Liver (tissue), 9 donors: ENCODE results near the gene FAM222A. TPM values are rescaled to one million over a fixed set of nuclear protein-coding genes. Genes with fewer than 3 reads are reported as not detected.

Experiments
- DNase-seq: peaks from one replicate; pipeline ENCODE4 v3.0.0-alpha.2; 2017; ENCODE audit warnings: low spot score
- H3K27ac ChIP-seq, 2 donors: one replicate each; pipeline ENCODE4 v1.7.0; 2013; ENCODE audit warnings: inconsistent platforms in 2 of 2, low read length in 2 of 2, control low read depth in 1 of 2, low read depth in 1 of 2, mild to moderate bottlenecking in 1 of 2
- H3K27me3 ChIP-seq, 4 donors: one replicate each; pipeline versions ENCODE4 v1.6.1 to v1.7.0; 2013; ENCODE audit warnings: low read length in 3 of 4, inconsistent platforms in 1 of 4, mild to moderate bottlenecking in 1 of 4, moderate library complexity in 1 of 4; ENCODE audit not compliant: control insufficient read depth in 4 of 4, insufficient read depth in 4 of 4
- H3K36me3 ChIP-seq, 4 donors: one replicate each; pipeline versions ENCODE4 v1.6.1 to v1.7.0; 2013; ENCODE audit warnings: low read length in 3 of 4, mild to moderate bottlenecking in 3 of 4, low read depth in 1 of 4, moderate library complexity in 1 of 4; ENCODE audit not compliant: control insufficient read depth in 4 of 4, insufficient read depth in 3 of 4
- H3K4me1 ChIP-seq, 4 donors: one replicate each; pipeline versions ENCODE4 v1.6.1 to v1.7.0; 2013; ENCODE audit warnings: low read length in 3 of 4, mild to moderate bottlenecking in 3 of 4, moderate library complexity in 1 of 4; ENCODE audit not compliant: control insufficient read depth in 4 of 4, insufficient read depth in 4 of 4
- H3K4me3 ChIP-seq, 3 donors: one replicate each; pipeline versions ENCODE4 v1.6.1 to v1.7.0; 2013; ENCODE audit warnings: low read length in 3 of 3, control low read depth in 1 of 3, low read depth in 1 of 3, mild to moderate bottlenecking in 1 of 3
- H3K9ac ChIP-seq, 2 donors: one replicate each; pipeline ENCODE4 v1.7.0; 2013; ENCODE audit warnings: low read length in 2 of 2, mild to moderate bottlenecking in 2 of 2, moderate library complexity in 2 of 2, control low read depth in 1 of 2, low read depth in 1 of 2
- H3K9me3 ChIP-seq, 4 donors: one replicate each; pipeline versions ENCODE4 v1.6.1 to v1.7.0; 2013; ENCODE audit warnings: low read length in 3 of 4; ENCODE audit not compliant: control insufficient read depth in 4 of 4
- ATF3 ChIP-seq: IDR thresholded peaks from 2 replicates; pipeline ENCODE4 v1.6.1; 2016; ENCODE audit warnings: antibody characterized with exemption
- CTCF ChIP-seq: fragments of 150-350 bp; IDR thresholded peaks from 2 replicates; pipeline ENCODE4 v1.5.1; 2017; ENCODE audit warnings: improper control_type of control experiment, low read depth, low read length; ENCODE audit not compliant: missing input control
- EGR1 ChIP-seq, 2 donors: IDR thresholded peaks; 2 replicates each; pipeline ENCODE4 v1.6.1; 2016 to 2018; ENCODE audit warnings: antibody characterized with exemption in 2 of 2, low read depth in 2 of 2
- FOXA2 ChIP-seq: IDR thresholded peaks from 2 replicates; pipeline ENCODE4 v1.6.1; 2016; ENCODE audit warnings: antibody characterized with exemption
- GABPA ChIP-seq, 2 donors: IDR thresholded peaks in 1 of 2; conservative IDR thresholded peaks in 1 of 2; 2 replicates each; pipeline ENCODE4 v1.6.1; 2016; ENCODE audit warnings: antibody characterized with exemption in 2 of 2, mild to moderate bottlenecking in 1 of 2, moderate library complexity in 1 of 2
- HNF4A ChIP-seq, 2 donors: conservative IDR thresholded peaks; 2 replicates each; pipeline ENCODE4 v1.6.1; 2016; ENCODE audit warnings: antibody characterized with exemption in 2 of 2, mild to moderate bottlenecking in 2 of 2
- HNF4G ChIP-seq: IDR thresholded peaks from 2 replicates; pipeline ENCODE4 v1.6.1; 2016; ENCODE audit warnings: antibody characterized with exemption
- JUND ChIP-seq, 2 donors: IDR thresholded peaks; 2 replicates each; pipeline ENCODE4 v1.6.1; 2016; ENCODE audit warnings: antibody characterized with exemption in 2 of 2
- MAX ChIP-seq: IDR thresholded peaks from 2 replicates; pipeline ENCODE4 v1.6.1; 2016; ENCODE audit warnings: antibody characterized with exemption
- RAD21 ChIP-seq, 2 donors: IDR thresholded peaks; 2 replicates each; pipeline ENCODE4 v1.6.1; 2016; ENCODE audit warnings: antibody characterized with exemption in 2 of 2, mild to moderate bottlenecking in 2 of 2
- REST ChIP-seq: IDR thresholded peaks from 2 replicates; pipeline ENCODE4 v1.6.1; 2016; ENCODE audit warnings: antibody characterized with exemption, mild to moderate bottlenecking
- RXRA ChIP-seq, 2 donors: IDR thresholded peaks; 2 replicates each; pipeline ENCODE4 v1.6.1; 2017 to 2018; ENCODE audit warnings: antibody characterized with exemption in 2 of 2, mild to moderate bottlenecking in 1 of 2
- SP1 ChIP-seq: IDR thresholded peaks from 2 replicates; pipeline ENCODE4 v1.6.1; 2018; ENCODE audit warnings: antibody characterized with exemption, mild to moderate bottlenecking
- TAF1 ChIP-seq: conservative IDR thresholded peaks from 2 replicates; pipeline ENCODE4 v1.6.1; 2016; ENCODE audit warnings: antibody characterized with exemption, mild to moderate bottlenecking
- YY1 ChIP-seq: IDR thresholded peaks from 2 replicates; pipeline ENCODE4 v1.6.1; 2016; ENCODE audit warnings: antibody characterized with exemption, mild to moderate bottlenecking
- ZBTB33 ChIP-seq: IDR thresholded peaks from 2 replicates; pipeline ENCODE4 v1.6.1; 2016; ENCODE audit warnings: antibody characterized with exemption
- WGBS: extraction: QIAGEN DNeasy Blood & Tissue Kit; methylation state at CpG from one replicate; pipeline ENCODE4 v1.1.7; 2013; 5-methylcytosine and 5-hydroxymethylcytosine counted together
- polyA plus RNA-seq, 2 donors: library from polyadenylated mRNA; stranded (reverse) in 1 of 2; unstranded in 1 of 2; fragments of 200-250 nt in 1 of 2; fragments of >200 nt in 1 of 2; fragmentation: Nextera tagmentation in 1 of 2; extraction: Ambion mirVana in 1 of 2; gene quantifications; one replicate each; pipeline versions ENCODE4 v1.2.1 to v1.2.3, GENCODE V29; 2013 to 2015
- total RNA-seq, 2 donors: library from RNA; depleted of rRNA; stranded (reverse); fragments of >200 nt; gene quantifications; one replicate each; pipeline ENCODE4 v1.2.3, GENCODE V29; 2014
- donor health status: healthy.
- donor health status: healthy.
- donor health status: healthy.
- donor health status: healthy.
- donor health status: healthy.

Gene FAM222A
- total and polyA plus RNA-seq, 4 donors, result 0.97 to 2.2 (median 1.9) TPM

- peak; percentile 34 for DNase-seq
- Histone ChIP-seq H3K9me3 (no peaks in the 10 kb centered on the region), H3K27ac (no peak overlapping the region), H3K9ac (no peak overlapping the region), H3K4me3 (no peak overlapping the region), H3K4me1 (peaks cover 9 to 21% (median 17%) of the 10 kb centered on the region in 4 donors), H3K27me3 (no peaks in the 10 kb centered on the region), H3K36me3 (no peaks in the 10 kb centered on the region)
- no peak for TF ChIP-seq REST
- TF ChIP-seq EGR1 (IDR thresholded peaks at IDR 0.05; ENCODE audit: low read depth in 2 of 2), result no peak
- TF ChIP-seq ZBTB33, result no peak
- TF ChIP-seq HNF4G, result no peak
- no peak for TF ChIP-seq YY1
- TF ChIP-seq ATF3, result no peak
- no peak for TF ChIP-seq TAF1
- TF ChIP-seq CTCF, result no peak
- no peak for TF ChIP-seq SP1
- TF ChIP-seq JUND (IDR thresholded peaks at IDR 0.05), result no peak
- no peak for TF ChIP-seq FOXA2
- TF ChIP-seq HNF4A (conservative IDR thresholded peaks at IDR 0.05), result no peak
- TF ChIP-seq RAD21 (IDR thresholded peaks at IDR 0.05), result no peak
- no peak for TF ChIP-seq RXRA (IDR thresholded peaks at IDR 0.05)
- no peak for TF ChIP-seq GABPA (IDR thresholded peaks at IDR 0.05 in 1 of 2, conservative IDR thresholded peaks at IDR 0.05 in 1 of 2)
- TF ChIP-seq MAX, result no peak
- 79% methylated on average over 16 of the region's 16 CpGs for WGBS
Observed at GRCh38 chr12:109760930-109761921, 47.6 kb downstream of the FAM222A start.
